H9 (cell line): ENCODE measurements around the gene ZDHHC9. TPM values are rescaled to one million over a fixed set of nuclear protein-coding genes. Genes with fewer than 3 reads are reported as not detected.

Source experiments
- DNase-seq: peaks from one replicate; pipeline ENCODE4 v3.0.0-alpha.2; 2017
- H2AFZ ChIP-seq: one replicate; pipeline ENCODE4 v1.6.1; 2013; ENCODE audit warnings: mild to moderate bottlenecking, low read length, control low read depth, moderate library complexity
- H2AK5ac ChIP-seq: 2 replicates; pipeline ENCODE4 v1.6.1; 2013; ENCODE audit warnings: low read length, control low read depth, mixed read lengths; ENCODE audit not compliant: insufficient read length
- H2BK120ac ChIP-seq: one replicate; pipeline ENCODE4 v1.6.1; 2013; ENCODE audit warnings: low read depth, mild to moderate bottlenecking, low read length, control low read depth, inconsistent platforms; ENCODE audit not compliant: poor library complexity, severe bottlenecking
- H2BK12ac ChIP-seq: 2 replicates; pipeline ENCODE4 v1.6.1; 2013; ENCODE audit warnings: low read length, control low read depth, mixed read lengths, low read depth; ENCODE audit not compliant: insufficient read length
- H2BK15ac ChIP-seq: 2 replicates; pipeline ENCODE4 v1.6.1; 2013; ENCODE audit warnings: low read depth, low read length, control low read depth
- H2BK20ac ChIP-seq: one replicate; pipeline ENCODE4 v1.6.1; 2013; ENCODE audit warnings: low read depth, mild to moderate bottlenecking, low read length, control low read depth, inconsistent platforms; ENCODE audit not compliant: poor library complexity, severe bottlenecking
- H2BK5ac ChIP-seq: 2 replicates; pipeline ENCODE4 v1.6.1; 2013; ENCODE audit warnings: low read length, control low read depth, mixed read lengths; ENCODE audit not compliant: insufficient read length
- H3K14ac ChIP-seq: 2 replicates; pipeline ENCODE4 v1.6.1; 2013; ENCODE audit warnings: low read length, control low read depth; ENCODE audit not compliant: insufficient read depth
- H3K18ac ChIP-seq: 2 replicates; pipeline ENCODE4 v1.6.1; 2013; ENCODE audit warnings: low read depth, mild to moderate bottlenecking, mixed read lengths, low read length, control low read depth; ENCODE audit not compliant: insufficient read length
- H3K23ac ChIP-seq: 2 replicates; pipeline ENCODE4 v1.6.1; 2013; ENCODE audit warnings: low read length, control low read depth, mixed read lengths, low read depth; ENCODE audit not compliant: insufficient read length
- H3K23me2 ChIP-seq: 2 replicates; pipeline ENCODE4 v1.6.1; 2013; ENCODE audit warnings: low read depth, mild to moderate bottlenecking, mixed read lengths, low read length, control low read depth; ENCODE audit not compliant: insufficient read length, poor library complexity, severe bottlenecking
- H3K27ac ChIP-seq: 2 replicates; pipeline ENCODE4 v1.5.1; 2013; ENCODE audit warnings: low read length, control low read depth, mixed read lengths, low read depth; ENCODE audit not compliant: insufficient read length
- H3K27me3 ChIP-seq: 2 replicates; pipeline ENCODE4 v1.6.1; 2013; ENCODE audit warnings: low read length, control low read depth, inconsistent platforms; ENCODE audit not compliant: insufficient read depth
- H3K4ac ChIP-seq: 2 replicates; pipeline ENCODE4 v1.6.1; 2013; ENCODE audit warnings: low read depth, mild to moderate bottlenecking, control low read depth, inconsistent platforms, low read length, moderate library complexity
- H3K4me1 ChIP-seq: 2 replicates; pipeline ENCODE4 v1.6.1; 2013; ENCODE audit warnings: low read length, control low read depth, inconsistent platforms; ENCODE audit not compliant: insufficient read depth
- H3K4me2 ChIP-seq: 2 replicates; pipeline ENCODE4 v1.6.1; 2013; ENCODE audit warnings: low read length, control low read depth, mixed read lengths; ENCODE audit not compliant: insufficient read length, insufficient read depth
- H3K56ac ChIP-seq: 2 replicates; pipeline ENCODE4 v1.6.1; 2013; ENCODE audit warnings: low read depth, mild to moderate bottlenecking, mixed read lengths, low read length, control low read depth; ENCODE audit not compliant: insufficient read length
- H3K79me1 ChIP-seq: 2 replicates; pipeline ENCODE4 v1.6.1; 2013; ENCODE audit warnings: low read depth, mild to moderate bottlenecking, moderate library complexity, low read length, control low read depth, inconsistent platforms; ENCODE audit not compliant: insufficient read depth, poor library complexity, severe bottlenecking
- H3K79me2 ChIP-seq: 2 replicates; pipeline ENCODE4 v1.6.1; 2013; ENCODE audit warnings: low read length, control low read depth, inconsistent platforms; ENCODE audit not compliant: insufficient read depth
- H3K9ac ChIP-seq: 2 replicates; pipeline ENCODE4 v1.6.1; 2013; ENCODE audit warnings: low read length, control low read depth, mixed read lengths; ENCODE audit not compliant: insufficient read length; ENCODE audit errors: extremely low read depth
- H3K9me3 ChIP-seq: one replicate; pipeline ENCODE4 v1.6.1; 2013; ENCODE audit warnings: low read depth, low read length, inconsistent platforms; ENCODE audit not compliant: control insufficient read depth
- H3T11ph ChIP-seq: one replicate; pipeline ENCODE4 v1.6.1; 2013; ENCODE audit warnings: mild to moderate bottlenecking, low read length, control low read depth, inconsistent platforms
- H4K20me1 ChIP-seq: one replicate; pipeline ENCODE4 v1.6.1; 2013; ENCODE audit not compliant: control insufficient read depth, insufficient read length, insufficient read depth
- H4K5ac ChIP-seq: 2 replicates; pipeline ENCODE4 v1.6.1; 2013; ENCODE audit warnings: low read depth, mild to moderate bottlenecking, mixed read lengths, low read length, control low read depth; ENCODE audit not compliant: insufficient read length
- H4K8ac ChIP-seq: replicated peaks from 2 replicates; pipeline ENCODE4 v1.6.1; 2013; ENCODE audit warnings: low read length, control low read depth, mixed read lengths, low read depth; ENCODE audit not compliant: insufficient read length
- H4K91ac ChIP-seq: 2 replicates; pipeline ENCODE4 v1.6.1; 2013; ENCODE audit warnings: low read depth, mild to moderate bottlenecking, moderate library complexity, mixed read lengths, low read length, control low read depth; ENCODE audit not compliant: insufficient read length
- H3K27ac Mint-ChIP-seq, 3 experiments: 2 replicates in 2 of 3; 3 replicates in 1 of 3; pipeline ENCODE4 v1.8.0; 2020 to 2021; ENCODE audit warnings: mixed read lengths in 3 of 3, mild to moderate bottlenecking in 1 of 3, moderate library complexity in 1 of 3
- H3K27me3 Mint-ChIP-seq: 2 replicates; pipeline ENCODE4 v1.8.0; 2021; ENCODE audit warnings: low read depth, mild to moderate bottlenecking, moderate library complexity, mixed read lengths
- H3K36me3 Mint-ChIP-seq, 3 experiments: 2 replicates in 2 of 3; 3 replicates in 1 of 3; pipeline ENCODE4 v1.8.0; 2020 to 2021; ENCODE audit warnings: low read depth in 3 of 3, mixed read lengths in 3 of 3; ENCODE audit not compliant: insufficient read depth in 1 of 3
- H3K4me1 Mint-ChIP-seq, 2 experiments: 2 replicates each; pipeline ENCODE4 v1.8.0; 2020; ENCODE audit warnings: mixed read lengths in 2 of 2
- H3K4me3 Mint-ChIP-seq, 2 experiments: 2 replicates in 1 of 2; 3 replicates in 1 of 2; pipeline ENCODE4 v1.8.0; 2020 to 2021; ENCODE audit warnings: mild to moderate bottlenecking in 2 of 2, mixed read lengths in 2 of 2, moderate library complexity in 1 of 2
- H3K9me3 Mint-ChIP-seq, 2 experiments: 2 replicates in 1 of 2; 3 replicates in 1 of 2; pipeline ENCODE4 v1.8.0; 2020; ENCODE audit warnings: mild to moderate bottlenecking in 2 of 2, mixed read lengths in 2 of 2, moderate library complexity in 1 of 2
- CTCF ChIP-seq: fragments of 200-600 bp; sonication (generic); conservative IDR thresholded peaks from 3 replicates; pipeline ENCODE4 v1.8.0; 2021; ENCODE audit warnings: antibody characterized with exemption, mild to moderate bottlenecking
- WGBS: extraction: QIAGEN DNeasy Blood & Tissue Kit; methylation state at CpG from one replicate; pipeline ENCODE4 v1.1.7; 2013; ENCODE audit warnings: missing lambda C conversion rate, low lambda C conversion rate, mixed read lengths; ENCODE audit not compliant: insufficient read length; ENCODE audit errors: extremely low coverage; 5-methylcytosine and 5-hydroxymethylcytosine counted together
- total RNA-seq: library from RNA; stranded (reverse); gene quantifications from 2 replicates; pipeline ENCODE4 v1.2.1, GENCODE V29; 2021

ZDHHC9 gene
- total RNA-seq, 1 experiment from 2014 or later = 21.0 TPM

GRCh38 chrX:129790808-129791207 is 52.9 kb downstream of the ZDHHC9 start:
- Mint-ChIP-seq H3K4me3 (no peak overlapping the region), H3K4me1 (no peaks in the 10 kb centered on the region), H3K27me3 (no peaks in the 10 kb centered on the region; the same call in 1 of the 2 replicates), H3K36me3 (peaks cover 0 to 6% (median 0%) of the 10 kb centered on the region in 3 experiments; a peak in 2 of 7 replicates), H3K27ac (no peak overlapping the region), H3K9me3 (peaks cover 0 to 71% of the 10 kb centered on the region in 2 experiments; a peak in 3 of 5 replicates)
- Histone ChIP-seq H3K23me2 (no peaks in the 10 kb centered on the region), H3K18ac (no peak overlapping the region), H3K9me3 (no peaks in the 10 kb centered on the region), H3K56ac (no peak overlapping the region), H4K8ac (no peak overlapping the region), H3K14ac (no peak overlapping the region), H2BK5ac (no peak overlapping the region), H3K79me2 (no peaks in the 10 kb centered on the region), H4K5ac (no peak overlapping the region), H2BK12ac (no peak overlapping the region), H4K20me1 (no peaks in the 10 kb centered on the region), H3K4ac (no peak overlapping the region), H3T11ph (no peak overlapping the region), H3K4me2 (no peak overlapping the region), H2BK15ac (no peak overlapping the region), H3K23ac (no peak overlapping the region), H4K91ac (no peak overlapping the region), H3K9ac (no peak overlapping the region), H3K4me1 (no peaks in the 10 kb centered on the region), H3K79me1 (no peaks in the 10 kb centered on the region), H2BK120ac (no peak overlapping the region), H3K27me3 (no peaks in the 10 kb centered on the region), H2BK20ac (no peak overlapping the region), H3K27ac (no peak overlapping the region), H2AK5ac (no peak overlapping the region), H2AFZ (no peak overlapping the region)
- no peak for TF ChIP-seq CTCF
- no peak for DNase-seq
- WGBS = no CpG with 5 or more reads among the region's 9 CpGs
